GDM1 (cell line): ENCODE results near the gene SLC43A3.
A peak's percentile ranks its signal among the peaks of the same experiment; 100 is the strongest.

Source experiments
- DNase-seq: peaks from one replicate; lab custom pipeline; 2025; lab: John Stamatoyannopoulos, UW

The SLC43A3 gene

DNA sequence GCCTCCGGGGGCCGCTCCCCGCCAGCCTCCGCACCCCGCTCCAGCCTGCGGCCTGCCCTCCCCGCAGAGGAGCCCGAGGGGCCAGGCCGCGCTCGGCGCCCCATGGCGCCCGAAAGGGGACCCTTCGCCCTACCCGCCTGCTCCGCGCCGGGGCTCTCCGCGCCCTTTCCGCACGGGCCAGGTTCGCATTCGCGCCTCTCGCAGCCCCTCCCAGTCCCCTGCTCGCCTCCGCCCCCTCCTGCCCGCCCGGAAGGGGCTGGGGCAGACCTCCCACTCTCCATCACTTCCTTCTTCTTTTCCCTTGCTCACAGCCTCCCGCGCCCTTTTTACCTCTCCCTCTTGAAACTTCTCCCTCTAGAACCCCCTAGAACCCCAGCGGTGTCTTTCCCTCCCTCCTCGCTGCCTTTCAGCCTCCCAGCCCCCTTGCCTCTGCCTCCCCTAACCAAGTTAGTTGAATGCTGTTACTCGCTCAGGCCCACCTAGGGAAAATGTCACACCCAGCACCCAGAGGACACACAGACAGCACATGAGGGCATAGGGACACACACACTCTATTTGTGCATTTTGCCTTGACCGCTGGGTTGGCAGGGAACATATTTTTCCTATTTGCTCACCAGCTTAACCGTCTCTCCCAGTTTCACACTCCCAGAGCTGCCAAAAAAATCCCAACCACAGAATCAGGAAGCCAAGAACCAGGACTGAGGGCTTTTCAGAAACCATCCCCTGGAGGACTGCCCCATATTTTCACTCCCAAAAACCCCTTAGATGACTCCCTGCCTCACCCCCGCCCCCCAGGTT lies at the start of gene SLC43A3:
SLC43A3 (minus strand) TSS at position 193 of the 798 bp plus-strand sequence. CDS start 949 bp downstream, outside the sequence.
- DNase-seq: peak; percentile 84

DNA sequence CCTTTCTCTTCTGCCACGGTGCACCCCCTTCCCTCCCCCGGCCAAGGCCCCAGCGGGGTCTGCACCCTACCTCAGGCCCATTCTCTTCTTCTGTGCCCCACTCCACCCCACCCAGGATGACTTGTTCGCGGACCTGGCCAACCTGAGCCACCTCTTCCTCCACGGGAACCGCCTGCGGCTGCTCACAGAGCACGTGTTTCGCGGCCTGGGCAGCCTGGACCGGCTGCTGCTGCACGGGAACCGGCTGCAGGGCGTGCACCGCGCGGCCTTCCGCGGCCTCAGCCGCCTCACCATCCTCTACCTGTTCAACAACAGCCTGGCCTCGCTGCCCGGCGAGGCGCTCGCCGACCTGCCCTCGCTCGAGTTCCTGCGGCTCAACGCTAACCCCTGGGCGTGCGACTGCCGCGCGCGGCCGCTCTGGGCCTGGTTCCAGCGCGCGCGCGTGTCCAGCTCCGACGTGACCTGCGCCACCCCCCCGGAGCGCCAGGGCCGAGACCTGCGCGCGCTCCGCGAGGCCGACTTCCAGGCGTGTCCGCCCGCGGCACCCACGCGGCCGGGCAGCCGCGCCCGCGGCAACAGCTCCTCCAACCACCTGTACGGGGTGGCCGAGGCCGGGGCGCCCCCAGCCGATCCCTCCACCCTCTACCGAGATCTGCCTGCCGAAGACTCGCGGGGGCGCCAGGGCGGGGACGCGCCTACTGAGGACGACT lies 49.3 kb upstream of the SLC43A3 start:
- no peak for DNase-seq

DNA sequence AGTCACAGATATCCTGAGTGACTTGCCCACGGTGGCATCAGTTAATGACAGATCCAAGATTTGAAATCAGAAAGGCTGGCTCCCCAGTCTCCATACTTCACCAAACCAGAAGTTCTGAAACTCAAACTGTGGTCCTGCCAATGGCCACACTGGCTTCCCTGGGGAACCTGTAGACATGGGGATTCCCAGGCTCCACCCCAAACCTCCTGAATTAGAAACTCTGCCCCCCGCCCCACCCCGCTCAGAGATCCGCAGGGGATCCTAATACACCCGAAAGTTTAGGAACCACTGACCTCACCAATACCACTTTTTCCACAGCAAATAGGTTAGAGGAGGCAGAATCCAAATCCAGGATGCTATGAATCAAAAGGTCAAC lies 48.7 kb upstream of the SLC43A3 start:
- no peak for DNase-seq

DNA sequence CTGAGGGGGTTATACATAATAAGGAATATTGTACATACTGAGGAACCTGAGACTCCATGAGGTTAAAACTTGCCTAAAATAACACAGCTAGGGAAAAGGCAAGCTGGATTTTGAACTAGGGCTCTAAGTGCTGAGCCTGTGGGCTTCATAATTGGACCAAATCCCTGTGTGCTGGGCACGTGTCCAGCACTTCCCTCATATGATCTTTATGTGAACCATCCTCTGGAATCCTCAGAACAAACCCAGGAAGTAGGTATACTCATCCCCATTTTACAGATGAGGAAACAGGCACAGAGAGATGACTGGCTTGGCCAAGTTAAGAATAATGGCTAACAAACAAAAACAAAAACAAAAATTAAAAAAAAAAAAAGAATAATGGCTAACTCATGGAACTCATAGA lies 48.3 kb upstream of the SLC43A3 start:
- DNase-seq: no peak

DNA sequence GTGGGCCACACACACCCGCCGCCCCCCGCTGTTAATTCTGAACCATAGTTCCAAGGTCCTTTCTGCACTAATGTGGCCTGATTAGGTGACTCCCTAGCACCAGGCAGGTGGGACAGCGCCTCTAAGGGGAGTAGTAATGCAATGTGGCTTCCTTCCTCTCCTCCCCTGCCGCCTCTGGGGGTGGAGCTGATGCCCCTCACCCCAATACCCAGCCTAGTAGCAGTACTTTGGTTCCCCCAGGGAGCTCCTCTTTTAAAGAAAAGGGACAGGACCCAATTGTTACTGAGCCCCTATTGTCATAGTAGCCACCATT lies 47.8 kb upstream of the SLC43A3 start:
- no peak for DNase-seq

DNA sequence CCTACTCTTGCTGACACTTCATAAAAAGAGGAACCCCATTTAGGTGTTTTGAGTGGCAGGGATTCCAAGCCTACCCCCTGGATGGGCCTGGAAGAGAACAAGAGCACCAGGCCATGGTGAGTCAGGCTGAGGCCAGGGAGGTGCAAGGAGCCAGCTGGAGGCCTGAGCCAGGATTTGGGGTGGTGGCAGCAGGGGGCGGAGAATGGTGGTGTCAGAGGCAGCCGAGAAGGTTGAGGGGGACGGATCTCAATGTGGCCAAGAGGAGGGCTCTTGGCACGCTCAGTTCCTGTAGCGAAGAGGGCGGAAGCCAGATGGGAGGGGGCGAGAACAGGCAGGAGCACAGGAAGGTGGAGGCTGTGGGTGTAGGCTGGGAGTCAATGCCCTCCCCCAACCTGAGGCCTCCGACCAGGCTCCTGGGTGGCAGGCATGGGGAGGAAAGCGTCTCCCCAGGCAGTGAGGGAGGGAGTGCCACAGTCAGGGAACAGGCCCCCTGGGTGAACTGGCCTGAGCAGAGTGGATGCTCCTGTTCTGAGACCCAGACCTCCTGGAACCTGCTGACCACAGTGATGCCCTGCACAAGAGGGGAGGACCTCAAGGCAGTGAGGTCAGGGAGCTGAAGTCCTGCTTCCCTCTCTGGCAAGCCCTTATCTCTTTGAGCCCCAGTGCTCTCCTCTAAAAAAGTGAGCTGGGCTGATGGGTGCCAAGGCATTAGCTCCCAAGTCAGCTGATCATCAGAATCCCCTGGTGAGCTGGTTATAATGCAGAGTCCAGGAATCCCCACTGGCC lies 47.3 kb upstream of the SLC43A3 start:
- no peak for DNase-seq

DNA sequence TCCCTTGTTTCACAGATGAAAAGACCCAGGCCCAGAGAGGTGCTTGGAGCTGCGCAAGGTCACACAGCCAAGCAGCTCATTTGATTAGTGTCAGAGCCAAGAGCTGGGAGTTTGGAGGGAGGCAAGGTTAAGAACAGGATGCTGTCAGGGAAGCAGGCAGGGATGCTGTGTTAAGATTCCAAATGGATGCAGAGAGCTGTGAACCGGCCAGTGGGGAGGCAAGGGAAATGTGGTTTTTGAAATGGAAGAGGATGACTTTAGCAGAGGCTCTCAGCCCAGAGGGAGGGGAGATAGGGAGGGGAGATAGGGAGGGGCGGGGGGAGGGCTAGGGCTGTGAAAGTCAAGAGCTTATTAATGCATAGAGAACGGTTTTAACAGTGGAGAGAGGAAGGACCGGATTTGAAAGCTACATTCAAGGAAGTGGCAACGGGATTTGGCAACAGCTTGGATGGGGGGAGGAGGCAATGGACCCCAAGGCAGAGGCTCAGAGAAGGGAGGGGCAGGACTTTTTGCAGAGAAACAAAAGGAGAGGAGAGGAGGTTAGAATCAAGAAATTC lies 46.4 kb upstream of the SLC43A3 start:
- no peak for DNase-seq

- no peak for DNase-seq
Observed at GRCh38 chr11:57471496-57471895, 44.6 kb upstream of the SLC43A3 start.

- DNase-seq: no peak
Observed at GRCh38 chr11:57469268-57469667, 42.3 kb upstream of the SLC43A3 start.

GRCh38 chr11:57468276-57468675 lies 41.4 kb upstream of the SLC43A3 start:
- DNase-seq: no peak

- DNase-seq: no peak
Observed at GRCh38 chr11:57467508-57468157, 40.7 kb upstream of the SLC43A3 start.

GRCh38 chr11:57466680-57467079 lies 39.8 kb upstream of the SLC43A3 start:
- DNase-seq: no peak

- DNase-seq: no peak
Observed at GRCh38 chr11:57464539-57465181, 37.7 kb upstream of the SLC43A3 start.

- no peak for DNase-seq
Observed at GRCh38 chr11:57463671-57464538, 37.0 kb upstream of the SLC43A3 start.

DNA sequence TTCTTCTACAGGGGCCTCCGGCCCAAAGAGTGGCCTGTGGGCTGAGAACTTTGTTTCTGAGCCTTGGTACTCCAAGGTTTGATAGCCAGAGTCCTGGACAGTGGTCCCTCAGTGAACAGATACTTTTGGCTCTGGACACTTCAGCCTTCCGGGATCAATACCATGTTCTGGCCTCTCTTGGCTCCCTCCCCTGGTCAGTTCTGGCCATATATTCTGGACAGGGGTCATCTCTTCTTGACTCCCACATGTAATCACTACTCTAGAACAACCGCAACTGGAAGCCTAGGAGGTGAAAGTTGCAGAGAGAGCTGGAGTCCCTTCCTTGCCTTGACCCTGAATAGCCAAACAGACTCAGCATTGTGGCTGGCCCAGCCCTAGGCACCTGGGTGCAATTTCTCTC lies 35.7 kb upstream of the SLC43A3 start:
- no peak for DNase-seq

DNA sequence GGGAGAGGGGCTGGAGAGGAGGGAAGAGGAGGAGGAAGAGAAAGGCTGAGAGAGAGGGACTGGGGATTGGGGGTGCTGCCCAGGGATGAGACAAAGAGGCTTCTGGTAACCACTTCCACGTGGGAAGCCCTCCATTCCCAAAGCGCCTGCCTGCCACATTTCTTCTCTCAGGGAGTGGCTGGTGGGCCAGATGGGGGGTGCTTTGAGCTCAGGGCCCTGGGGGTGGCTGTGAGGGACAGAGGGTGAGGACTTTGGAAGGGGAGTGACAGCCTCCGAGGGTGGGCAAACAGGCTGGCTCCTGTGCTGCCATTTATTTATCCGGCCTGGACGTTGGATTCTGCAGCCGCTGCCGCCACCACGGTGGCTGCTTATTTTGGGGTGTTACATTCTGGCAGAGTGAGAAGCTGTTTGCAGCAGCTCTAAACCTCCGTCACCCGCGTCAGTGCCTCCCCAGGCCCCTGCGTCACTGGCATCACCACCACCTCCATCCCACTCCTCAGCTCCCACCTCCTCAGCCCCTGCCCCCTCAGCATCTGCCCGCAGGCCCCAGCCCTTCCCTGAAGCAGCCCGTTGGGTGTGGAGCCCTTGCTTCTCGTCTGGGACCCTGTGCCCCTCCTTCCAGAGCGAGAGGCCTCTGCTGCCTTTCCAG lies 35.0 kb upstream of the SLC43A3 start:
- DNase-seq: no peak

- no peak for DNase-seq
Observed at GRCh38 chr11:57460758-57461749, 34.1 kb upstream of the SLC43A3 start.

DNA sequence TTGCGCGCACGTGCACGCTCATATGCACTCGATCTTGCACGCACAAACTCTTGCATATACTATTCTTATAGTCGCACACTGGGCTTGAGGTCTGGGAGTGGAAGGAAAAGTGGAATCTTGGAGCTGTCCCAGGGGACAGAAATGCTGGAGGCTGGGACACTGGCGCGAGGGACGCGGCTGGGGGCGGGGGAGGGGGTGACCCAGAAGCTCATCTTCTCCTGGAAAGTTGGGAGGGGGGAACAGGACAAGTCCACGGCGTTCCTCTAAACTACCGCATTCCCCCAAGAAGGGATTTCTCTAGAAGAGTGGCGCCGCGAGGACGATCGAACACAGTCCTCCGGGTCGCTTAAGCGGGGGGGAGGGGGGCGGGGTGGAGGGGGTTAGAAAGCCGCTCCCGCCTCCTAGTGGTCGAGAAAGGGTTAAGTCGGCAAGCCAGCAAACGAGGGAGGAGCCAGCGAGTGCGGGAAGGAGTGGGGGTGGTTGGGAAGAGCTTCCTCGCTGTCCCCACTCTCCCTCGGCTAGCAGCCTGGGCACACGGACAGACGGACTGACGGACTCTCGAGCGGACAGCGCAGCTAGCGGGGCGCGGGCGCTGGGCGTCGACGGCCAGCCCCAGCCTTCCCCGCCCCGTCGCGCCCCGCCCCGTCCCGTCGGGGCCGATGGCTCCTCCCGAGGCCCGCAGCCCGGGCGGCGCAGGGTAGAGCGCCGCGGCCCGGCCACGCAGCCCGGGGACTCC lies 33.3 kb upstream of the SLC43A3 start, which contains the start of gene RTN4RL2:
RTN4RL2 (plus strand) TSS at position 507 of the 736 bp plus-strand sequence. CDS start 338 bp downstream, outside the sequence.
- DNase-seq: no peak
